ENCODE data around the gene SERPINC1. TPM values are rescaled to one million over a fixed set of nuclear protein-coding genes. Genes with fewer than 3 reads are reported as not detected.

SERPINC1 gene
- total RNA-seq, 4 donors from 2014 or later = not detected

DNA sequence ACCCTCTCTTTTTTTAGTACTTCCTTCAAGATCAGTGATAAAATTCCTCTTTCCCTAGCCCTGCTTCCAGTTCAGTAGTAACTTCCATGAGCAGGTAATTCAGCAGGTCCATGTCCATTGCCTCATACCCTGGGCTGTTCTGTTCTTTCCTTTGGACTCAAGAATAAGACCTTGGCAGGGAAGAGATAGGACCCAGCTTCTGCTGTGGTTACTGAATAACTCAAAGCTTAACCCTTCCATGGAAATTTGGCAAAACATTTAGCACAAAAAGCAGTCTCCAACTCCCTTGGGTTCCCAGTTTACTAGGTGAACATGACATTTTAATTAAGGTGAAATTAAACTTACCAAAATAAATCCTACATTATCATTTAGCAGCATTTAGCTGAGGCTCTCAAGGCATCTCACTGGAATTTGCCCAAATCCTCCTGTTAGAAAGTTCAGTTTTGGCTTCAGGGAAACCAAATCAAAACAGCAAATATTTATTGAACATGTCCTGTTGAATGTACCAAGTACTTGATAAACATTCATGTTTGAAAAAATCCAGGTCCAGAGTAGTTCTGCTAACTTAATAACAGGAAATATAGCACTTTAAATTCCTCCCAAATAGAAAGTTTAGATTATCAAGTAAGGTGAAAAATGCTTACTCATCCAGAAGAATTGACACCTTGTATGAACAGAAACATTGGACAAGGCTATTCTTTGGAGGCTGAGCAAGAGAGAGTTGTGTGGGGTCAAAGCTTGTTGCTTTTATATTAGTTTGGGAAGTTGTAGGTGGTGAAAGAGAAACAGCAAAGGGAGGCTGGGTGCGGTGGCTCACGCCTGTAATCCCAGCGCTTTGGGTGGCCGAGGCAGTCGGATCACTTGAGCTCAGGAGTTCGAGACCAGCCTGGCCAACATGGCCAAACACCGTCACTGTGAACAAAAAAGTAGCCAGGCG lies 8.4 kb upstream of the SERPINC1 start:
- peaks cover 0 to 6% (median 4%) of the 10 kb centered on the region in 4 donors for H3K36me3 ChIP-seq
- H3K27me3 ChIP-seq = no peaks in the 10 kb centered on the region
- DNase-seq (ENCODE audit: extremely low spot score) = no peak
- TF ChIP-seq CTCF (IDR thresholded peaks at IDR 0.05) (no peak), POLR2AphosphoS5 (IDR thresholded peaks at IDR 0.05) (no peak), POLR2A (IDR thresholded peaks at IDR 0.05; ENCODE audit: low read depth) (no peak), EP300 (IDR thresholded peaks at IDR 0.05) (no peak)
- H3K27ac ChIP-seq (replicated peaks in 1 of 4) = no peak overlapping the region
- intact Hi-C loops (cut with DNase I) = no loop called here
- H3K4me1 ChIP-seq = peaks cover 0 to 7% (median 0%) of the 10 kb centered on the region in 4 donors
- WGBS = 96% methylated on average over 8 of the region's 8 CpGs
- H3K9me3 ChIP-seq = no peaks in the 10 kb centered on the region
- H3K4me3 ChIP-seq = no peak overlapping the region

DNA sequence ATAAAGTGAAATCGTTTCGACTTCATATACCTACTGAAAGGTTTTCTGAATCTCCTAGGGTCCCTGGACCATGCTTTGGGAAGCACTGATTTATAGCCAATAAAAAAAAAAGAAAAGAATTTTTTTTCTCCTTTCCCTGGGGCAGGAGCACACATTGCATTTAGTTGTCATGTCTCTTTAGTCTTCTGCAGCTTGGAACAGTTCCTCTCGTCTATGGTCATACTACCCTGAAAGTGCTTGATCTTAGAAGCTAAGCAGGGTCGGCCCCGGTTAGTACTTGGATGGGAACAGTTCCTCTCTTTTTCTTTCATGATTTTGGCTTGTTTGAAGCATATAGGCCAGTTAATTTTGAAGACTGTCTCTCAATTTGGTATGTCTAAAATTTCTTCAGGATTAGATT lies 3.7 kb upstream of the SERPINC1 start:
- Histone ChIP-seq H3K36me3 (no peaks in the 10 kb centered on the region), H3K4me3 (no peak overlapping the region), H3K4me1 (peaks cover 0 to 7% (median 0%) of the 10 kb centered on the region in 4 donors), H3K9me3 (no peaks in the 10 kb centered on the region), H3K27me3 (no peaks in the 10 kb centered on the region), H3K27ac (replicated peaks in 1 of 4) (no peak overlapping the region)
- intact Hi-C loops (cut with DNase I) = no loop called here
- no peak for DNase-seq (ENCODE audit: extremely low spot score)
- no peak for TF ChIP-seq EP300 (IDR thresholded peaks at IDR 0.05)
- TF ChIP-seq POLR2A (IDR thresholded peaks at IDR 0.05; ENCODE audit: low read depth) = no peak
- TF ChIP-seq CTCF (IDR thresholded peaks at IDR 0.05) = no peak
- TF ChIP-seq POLR2AphosphoS5 (IDR thresholded peaks at IDR 0.05) = no peak
- 94% methylated on average over 5 of the region's 5 CpGs for WGBS

DNA sequence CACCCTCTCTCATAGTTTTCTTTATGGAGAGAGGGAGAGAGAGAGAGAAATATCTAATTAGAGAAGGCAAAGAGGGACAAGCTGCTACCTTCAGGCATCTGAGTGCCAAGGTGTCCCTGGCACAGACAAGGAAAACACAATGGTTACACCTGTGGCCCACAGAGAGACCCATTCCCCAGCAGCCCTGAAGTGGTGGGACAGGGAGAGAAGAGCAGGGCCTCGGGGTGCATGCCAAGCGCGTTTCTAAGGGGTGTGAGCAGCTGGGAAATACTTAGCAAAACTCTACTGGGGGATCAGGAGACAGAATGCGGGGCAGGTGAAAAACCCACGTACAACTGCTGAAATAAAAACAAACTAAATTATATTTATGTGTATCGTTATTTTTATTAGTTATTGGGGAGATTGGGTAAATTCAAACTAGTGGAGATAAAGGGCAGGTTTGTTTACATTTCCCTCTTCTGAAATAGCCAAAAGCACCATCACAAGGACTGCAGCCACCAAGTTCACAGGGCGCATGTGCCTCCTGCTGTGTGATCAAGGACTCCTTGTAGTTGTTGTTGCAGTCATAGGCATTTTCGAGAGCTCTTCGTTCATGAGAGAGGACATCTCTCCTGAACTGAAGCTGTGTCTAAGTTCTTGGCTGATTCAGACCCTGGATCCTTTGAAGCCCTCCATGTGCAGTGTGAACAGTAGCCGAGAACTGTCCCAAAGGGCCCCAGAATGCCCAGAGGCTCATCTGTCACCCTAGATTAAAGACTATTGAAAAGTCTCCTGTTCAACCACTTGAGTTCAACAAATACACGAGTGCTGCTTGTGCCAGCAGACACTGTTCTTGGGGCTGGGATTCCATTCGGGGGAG lies 737 bp upstream of the SERPINC1 start:
- intact Hi-C loops (cut with DNase I) = no loop called here
- 92% methylated on average over 12 of the region's 12 CpGs for WGBS

DNA sequence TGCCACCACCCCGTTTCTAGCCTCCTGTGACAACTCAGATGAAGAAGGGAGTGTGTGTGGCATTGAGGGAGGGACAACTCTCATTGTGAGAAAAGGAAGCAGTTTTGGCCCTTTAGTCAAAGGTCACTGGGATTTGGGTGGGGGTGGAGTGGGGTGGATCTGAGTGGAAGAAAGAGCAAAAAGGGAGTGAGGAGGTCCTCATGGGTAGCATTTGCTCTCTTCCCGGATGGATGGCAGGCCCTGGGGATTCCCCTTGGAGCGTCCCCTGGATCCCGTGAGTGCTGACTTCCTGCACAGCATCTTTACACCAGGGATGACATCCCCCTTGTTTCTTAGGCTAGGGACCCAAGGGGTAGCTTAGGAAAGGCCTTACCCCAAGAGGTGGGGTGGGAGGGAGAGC lies 460 bp downstream of the SERPINC1 start:
- Histone ChIP-seq H3K4me3 (no peak overlapping the region), H3K36me3 (no peaks in the 10 kb centered on the region), H3K9me3 (no peaks in the 10 kb centered on the region), H3K27ac (replicated peaks in 1 of 4) (no peak overlapping the region), H3K27me3 (no peaks in the 10 kb centered on the region), H3K4me1 (no peaks in the 10 kb centered on the region)
- WGBS = 70% methylated on average over 4 of the region's 4 CpGs
- no peak for DNase-seq (ENCODE audit: extremely low spot score)
- TF ChIP-seq CTCF (IDR thresholded peaks at IDR 0.05) (no peak), EP300 (IDR thresholded peaks at IDR 0.05) (no peak), POLR2AphosphoS5 (IDR thresholded peaks at IDR 0.05) (no peak), POLR2A (IDR thresholded peaks at IDR 0.05; ENCODE audit: low read depth) (no peak)
- intact Hi-C loops (cut with DNase I) = no loop called here

More for the DNA sequence above, 737 bp upstream of the SERPINC1 start:
- H3K27ac ChIP-seq (replicated peaks in 1 of 4) = no peak overlapping the region
- no peaks in the 10 kb centered on the region for H3K9me3 ChIP-seq
- DNase-seq (ENCODE audit: extremely low spot score) = no peak
- H3K36me3 ChIP-seq = no peaks in the 10 kb centered on the region
- H3K4me1 ChIP-seq = no peaks in the 10 kb centered on the region
- no peak overlapping the region for H3K4me3 ChIP-seq
- H3K27me3 ChIP-seq = no peaks in the 10 kb centered on the region
- no peak for TF ChIP-seq POLR2A (IDR thresholded peaks at IDR 0.05; ENCODE audit: low read depth)
- TF ChIP-seq CTCF (IDR thresholded peaks at IDR 0.05) = no peak
- TF ChIP-seq EP300 (IDR thresholded peaks at IDR 0.05) = no peak
- TF ChIP-seq POLR2AphosphoS5 (IDR thresholded peaks at IDR 0.05) = no peak
